ENCODE measurements around the gene PIGBOS1. TPM values are rescaled to one million over a fixed set of nuclear protein-coding genes. Genes with fewer than 3 reads are reported as not detected.
A peak's percentile ranks its signal among the peaks of the same experiment; 100 is the strongest.

Gene PIGBOS1
- total RNA-seq, 2 experiments from 2014 or later, result 6.2 to 10.1 TPM

GRCh38 chr15:55297315-55297714 lies 21.6 kb downstream of the PIGBOS1 start:
- Histone ChIP-seq H3K27me3 (ENCODE audit: control insufficient read depth in 1 of 2, insufficient read depth in 2 of 2, low read length in 2 of 2) (no peaks in the 10 kb centered on the region), H3K4me1 (ENCODE audit: insufficient read depth, low read length) (no peaks in the 10 kb centered on the region), H3K4me3 (ENCODE audit: low read length) (no peak overlapping the region), H3K9me3 (ENCODE audit: control insufficient read depth in 1 of 2, insufficient read depth in 1 of 2, low read length in 2 of 2) (no peaks in the 10 kb centered on the region), H3K27ac (ENCODE audit: low read depth in 1 of 2, low read length in 2 of 2) (no peak overlapping the region), H3K36me3 (ENCODE audit: insufficient read depth, low read length) (no peaks in the 10 kb centered on the region)
- CTCF ChIA-PET, result no interaction called here
- no peaks in the 10 kb centered on the region for H3K9me3 Mint-ChIP-seq
- H3K4me1 Mint-ChIP-seq (ENCODE audit: low read depth), result no peaks in the 10 kb centered on the region
- no peak overlapping the region for H3K27ac Mint-ChIP-seq
- intact Hi-C loops (cut with DNase I, micrococcal nuclease), result loop anchor here in 1 of 2 experiments (10.0 kb wide), 1 partner anchor 1213 kb away; no protein-coding TSS in a partner anchor
- TF ChIP-seq CTCF (IDR thresholded peaks at IDR 0.05), result no peak
- H3K36me3 Mint-ChIP-seq (ENCODE audit: low read depth), result no peaks in the 10 kb centered on the region
- no peak overlapping the region for H3K4me3 Mint-ChIP-seq
- H3K27me3 Mint-ChIP-seq, result no peaks in the 10 kb centered on the region
- POLR2A ChIA-PET, result no interaction called here
- ATAC-seq (ENCODE audit: poor library complexity), result no peak
- no peak for DNase-seq

- Mint-ChIP-seq H3K4me1 (ENCODE audit: low read depth) (peaks cover 32% of the 10 kb centered on the region), H3K27me3 (no peaks in the 10 kb centered on the region), H3K36me3 (ENCODE audit: low read depth) (peaks cover 17% of the 10 kb centered on the region), H3K4me3 (peak overlapping the region; percentile 96), H3K27ac (peak overlapping the region; percentile 94), H3K9me3 (no peaks in the 10 kb centered on the region)
- intact Hi-C loops (cut with DNase I, micrococcal nuclease), result loop anchor here (1.0 to 10.0 kb wide), 8 partner anchors 8 to 1328 kb away; partner anchors contain the start of gene RSL24D1 (in 1 of the 2)
- H3K4me1 ChIP-seq (ENCODE audit: insufficient read depth, low read length), result peaks cover 33% of the 10 kb centered on the region
- ChIA-PET CTCF (interaction anchor here (0.6 to 1.5 kb wide), 11 partner anchors 27 to 702 kb away, joined by 3 to 10 read pairs (median 4); partner anchors contain the start of genes CCPG1 and PIERCE2), POLR2A (interaction anchor here (0.7 to 1.4 kb wide), 4 partner anchors 29 to 94 kb away, joined by 3 to 5 read pairs (median 4); partner anchors contain the start of genes PIGB, PIGBOS1 and RSL24D1)
- peak overlapping the region; percentile 88 for H3K4me3 ChIP-seq (ENCODE audit: low read length)
- no peaks in the 10 kb centered on the region for H3K27me3 ChIP-seq (ENCODE audit: control insufficient read depth in 1 of 2, insufficient read depth in 2 of 2, low read length in 2 of 2)
- TF ChIP-seq CTCF (IDR thresholded peaks at IDR 0.05), result peak; percentile 90
- H3K9me3 ChIP-seq (ENCODE audit: control insufficient read depth in 1 of 2, insufficient read depth in 1 of 2, low read length in 2 of 2), result no peaks in the 10 kb centered on the region
- DNase-seq (peak; percentile 74 to 91 (median 82)), ATAC-seq (ENCODE audit: poor library complexity) (peak; percentile 79)
- peak overlapping the region; percentile 87 to 90 for H3K27ac ChIP-seq (ENCODE audit: low read depth in 1 of 2, low read length in 2 of 2)
- H3K36me3 ChIP-seq (ENCODE audit: insufficient read depth, low read length), result no peaks in the 10 kb centered on the region
Measured at GRCh38 chr15:55290528-55291057, 28.3 kb downstream of the PIGBOS1 start.

GRCh38 chr15:55289746-55290527 lies 29.0 kb downstream of the PIGBOS1 start, which contains the start of gene RAB27A:
TSS of gene RAB27A (minus strand) at chr15:55289813. CDS start at chr15:55234934, 54,879 bp downstream.
- ChIA-PET CTCF (interaction anchor here (0.7 to 1.5 kb wide), 4 partner anchors 72 to 149 kb away, joined by 3 to 10 read pairs (median 4); no protein-coding TSS in a partner anchor), POLR2A (interaction anchor here (1.0 to 1.4 kb wide), 3 partner anchors 29 to 93 kb away, joined by 4 to 5 read pairs (median 4); partner anchors contain the start of genes PIGB, PIGBOS1 and RSL24D1)
- H3K4me3 ChIP-seq (ENCODE audit: low read length), result peak within 1 kb of the TSS; percentile 88
- intact Hi-C loops (cut with DNase I, micrococcal nuclease), result loop anchor here (1.0 to 10.0 kb wide), 9 partner anchors 8 to 1328 kb away; partner anchors contain the start of gene RSL24D1 (in 1 of the 2)
- ATAC-seq (ENCODE audit: poor library complexity) (peak; percentile 66), DNase-seq (peak; percentile 44 to 93 (median 66))
- no peaks in the 10 kb centered on the region for H3K9me3 ChIP-seq (ENCODE audit: control insufficient read depth in 1 of 2, insufficient read depth in 1 of 2, low read length in 2 of 2)
- Mint-ChIP-seq H3K27ac (peak within 1 kb of the TSS; percentile 94), H3K27me3 (no peaks in the 10 kb centered on the region), H3K9me3 (no peaks in the 10 kb centered on the region), H3K4me3 (peak within 1 kb of the TSS; percentile 96), H3K36me3 (ENCODE audit: low read depth) (peaks cover 17% of the 10 kb centered on the region), H3K4me1 (ENCODE audit: low read depth) (peaks cover 38% of the 10 kb centered on the region)
- peaks cover 35% of the 10 kb centered on the region for H3K4me1 ChIP-seq (ENCODE audit: insufficient read depth, low read length)
- no peak for TF ChIP-seq CTCF (IDR thresholded peaks at IDR 0.05)
- H3K27ac ChIP-seq (ENCODE audit: low read depth in 1 of 2, low read length in 2 of 2), result peak within 1 kb of the TSS; percentile 87 to 90
- H3K27me3 ChIP-seq (ENCODE audit: control insufficient read depth in 1 of 2, insufficient read depth in 2 of 2, low read length in 2 of 2), result no peaks in the 10 kb centered on the region
- no peaks in the 10 kb centered on the region for H3K36me3 ChIP-seq (ENCODE audit: insufficient read depth, low read length)

Measured in CD4-positive, alpha-beta T cell (primary cell).